Measurements from ENCODE around the gene INSR.

INSR gene

GRCh38 chr19:7258840-7259395 lies 35.3 kb downstream of the INSR start:
- Histone ChIP-seq H3K4me1 (ENCODE audit: control insufficient read depth in 1 of 2, insufficient read depth in 2 of 2, low read length in 2 of 2) (no peaks in the 10 kb centered on the region), H3K4me3 (ENCODE audit: low read depth in 1 of 2, low read length in 2 of 2) (no peak overlapping the region), H3K27ac (ENCODE audit: low read depth, low read length) (no peak overlapping the region), H3K9ac (ENCODE audit: low read depth in 1 of 2, low read length in 2 of 2) (no peak overlapping the region), H3K36me3 (ENCODE audit: control insufficient read depth in 1 of 2, insufficient read depth in 2 of 2, low read length in 2 of 2) (no peaks in the 10 kb centered on the region), H3K27me3 (ENCODE audit: control insufficient read depth in 1 of 2, insufficient read depth in 2 of 2, low read length in 2 of 2) (no peaks in the 10 kb centered on the region), H3K9me3 (ENCODE audit: control insufficient read depth in 1 of 2, low read length in 2 of 2) (no peaks in the 10 kb centered on the region)

- H3K36me3 ChIP-seq (ENCODE audit: control insufficient read depth in 1 of 2, insufficient read depth in 2 of 2, low read length in 2 of 2), result no peaks in the 10 kb centered on the region
- H3K4me1 ChIP-seq (ENCODE audit: control insufficient read depth in 1 of 2, insufficient read depth in 2 of 2, low read length in 2 of 2), result no peaks in the 10 kb centered on the region
- H3K9ac ChIP-seq (ENCODE audit: low read depth in 1 of 2, low read length in 2 of 2), result no peak overlapping the region
- H3K9me3 ChIP-seq (ENCODE audit: control insufficient read depth in 1 of 2, low read length in 2 of 2), result no peaks in the 10 kb centered on the region
- H3K27ac ChIP-seq (ENCODE audit: low read depth, low read length), result no peak overlapping the region
- H3K27me3 ChIP-seq (ENCODE audit: control insufficient read depth in 1 of 2, insufficient read depth in 2 of 2, low read length in 2 of 2), result no peaks in the 10 kb centered on the region
- H3K4me3 ChIP-seq (ENCODE audit: low read depth in 1 of 2, low read length in 2 of 2), result no peak overlapping the region
These were observed 36.0 kb downstream of the INSR start for GRCh38 chr19:7258041-7258839.

GRCh38 chr19:7257148-7258040 lies 36.8 kb downstream of the INSR start:
- Histone ChIP-seq H3K9ac (ENCODE audit: low read depth in 1 of 2, low read length in 2 of 2) (no peak overlapping the region), H3K27ac (ENCODE audit: low read depth, low read length) (no peak overlapping the region), H3K36me3 (ENCODE audit: control insufficient read depth in 1 of 2, insufficient read depth in 2 of 2, low read length in 2 of 2) (no peaks in the 10 kb centered on the region), H3K4me1 (ENCODE audit: control insufficient read depth in 1 of 2, insufficient read depth in 2 of 2, low read length in 2 of 2) (no peaks in the 10 kb centered on the region), H3K9me3 (ENCODE audit: control insufficient read depth in 1 of 2, low read length in 2 of 2) (no peaks in the 10 kb centered on the region), H3K4me3 (ENCODE audit: low read depth in 1 of 2, low read length in 2 of 2) (no peak overlapping the region), H3K27me3 (ENCODE audit: control insufficient read depth in 1 of 2, insufficient read depth in 2 of 2, low read length in 2 of 2) (no peaks in the 10 kb centered on the region)

- H3K4me1 ChIP-seq (ENCODE audit: control insufficient read depth in 1 of 2, insufficient read depth in 2 of 2, low read length in 2 of 2), result no peaks in the 10 kb centered on the region
- no peak overlapping the region for H3K4me3 ChIP-seq (ENCODE audit: low read depth in 1 of 2, low read length in 2 of 2)
- H3K27me3 ChIP-seq (ENCODE audit: control insufficient read depth in 1 of 2, insufficient read depth in 2 of 2, low read length in 2 of 2), result no peaks in the 10 kb centered on the region
- H3K9ac ChIP-seq (ENCODE audit: low read depth in 1 of 2, low read length in 2 of 2), result no peak overlapping the region
- H3K27ac ChIP-seq (ENCODE audit: low read depth, low read length), result no peak overlapping the region
- H3K36me3 ChIP-seq (ENCODE audit: control insufficient read depth in 1 of 2, insufficient read depth in 2 of 2, low read length in 2 of 2), result no peaks in the 10 kb centered on the region
- no peaks in the 10 kb centered on the region for H3K9me3 ChIP-seq (ENCODE audit: control insufficient read depth in 1 of 2, low read length in 2 of 2)
These were observed 38.6 kb downstream of the INSR start for GRCh38 chr19:7255631-7256030.

GRCh38 chr19:7255119-7255518 lies 39.1 kb downstream of the INSR start:
- H3K9me3 ChIP-seq (ENCODE audit: control insufficient read depth in 1 of 2, low read length in 2 of 2), result no peaks in the 10 kb centered on the region
- no peaks in the 10 kb centered on the region for H3K27me3 ChIP-seq (ENCODE audit: control insufficient read depth in 1 of 2, insufficient read depth in 2 of 2, low read length in 2 of 2)
- H3K4me3 ChIP-seq (ENCODE audit: low read depth in 1 of 2, low read length in 2 of 2), result no peak overlapping the region
- H3K9ac ChIP-seq (ENCODE audit: low read depth in 1 of 2, low read length in 2 of 2), result no peak overlapping the region
- no peaks in the 10 kb centered on the region for H3K36me3 ChIP-seq (ENCODE audit: control insufficient read depth in 1 of 2, insufficient read depth in 2 of 2, low read length in 2 of 2)
- no peaks in the 10 kb centered on the region for H3K4me1 ChIP-seq (ENCODE audit: control insufficient read depth in 1 of 2, insufficient read depth in 2 of 2, low read length in 2 of 2)
- H3K27ac ChIP-seq (ENCODE audit: low read depth, low read length), result no peak overlapping the region

- no peaks in the 10 kb centered on the region for H3K9me3 ChIP-seq (ENCODE audit: control insufficient read depth in 1 of 2, low read length in 2 of 2)
- no peaks in the 10 kb centered on the region for H3K36me3 ChIP-seq (ENCODE audit: control insufficient read depth in 1 of 2, insufficient read depth in 2 of 2, low read length in 2 of 2)
- H3K27me3 ChIP-seq (ENCODE audit: control insufficient read depth in 1 of 2, insufficient read depth in 2 of 2, low read length in 2 of 2), result no peaks in the 10 kb centered on the region
- no peak overlapping the region for H3K4me3 ChIP-seq (ENCODE audit: low read depth in 1 of 2, low read length in 2 of 2)
- H3K4me1 ChIP-seq (ENCODE audit: control insufficient read depth in 1 of 2, insufficient read depth in 2 of 2, low read length in 2 of 2), result no peaks in the 10 kb centered on the region
- no peak overlapping the region for H3K9ac ChIP-seq (ENCODE audit: low read depth in 1 of 2, low read length in 2 of 2)
- H3K27ac ChIP-seq (ENCODE audit: low read depth, low read length), result no peak overlapping the region
These were observed 39.6 kb downstream of the INSR start for GRCh38 chr19:7254590-7254989.

- H3K4me1 ChIP-seq (ENCODE audit: control insufficient read depth in 1 of 2, insufficient read depth in 2 of 2, low read length in 2 of 2), result peaks cover 0 to 3% of the 10 kb centered on the region in 2 donors
- no peak overlapping the region for H3K27ac ChIP-seq (ENCODE audit: low read depth, low read length)
- no peak overlapping the region for H3K4me3 ChIP-seq (ENCODE audit: low read depth in 1 of 2, low read length in 2 of 2)
- no peak overlapping the region for H3K9ac ChIP-seq (ENCODE audit: low read depth in 1 of 2, low read length in 2 of 2)
- no peaks in the 10 kb centered on the region for H3K36me3 ChIP-seq (ENCODE audit: control insufficient read depth in 1 of 2, insufficient read depth in 2 of 2, low read length in 2 of 2)
- H3K9me3 ChIP-seq (ENCODE audit: control insufficient read depth in 1 of 2, low read length in 2 of 2), result no peaks in the 10 kb centered on the region
- no peaks in the 10 kb centered on the region for H3K27me3 ChIP-seq (ENCODE audit: control insufficient read depth in 1 of 2, insufficient read depth in 2 of 2, low read length in 2 of 2)
These were observed 41.9 kb downstream of the INSR start for GRCh38 chr19:7252364-7252763.

- H3K27me3 ChIP-seq (ENCODE audit: control insufficient read depth in 1 of 2, insufficient read depth in 2 of 2, low read length in 2 of 2), result no peaks in the 10 kb centered on the region
- no peak overlapping the region for H3K9ac ChIP-seq (ENCODE audit: low read depth in 1 of 2, low read length in 2 of 2)
- peaks cover 0 to 3% of the 10 kb centered on the region in 2 donors for H3K4me1 ChIP-seq (ENCODE audit: control insufficient read depth in 1 of 2, insufficient read depth in 2 of 2, low read length in 2 of 2)
- no peak overlapping the region for H3K4me3 ChIP-seq (ENCODE audit: low read depth in 1 of 2, low read length in 2 of 2)
- H3K27ac ChIP-seq (ENCODE audit: low read depth, low read length), result no peak overlapping the region
- no peaks in the 10 kb centered on the region for H3K36me3 ChIP-seq (ENCODE audit: control insufficient read depth in 1 of 2, insufficient read depth in 2 of 2, low read length in 2 of 2)
- H3K9me3 ChIP-seq (ENCODE audit: control insufficient read depth in 1 of 2, low read length in 2 of 2), result peaks cover 0 to 6% of the 10 kb centered on the region in 2 donors
These were observed 42.7 kb downstream of the INSR start for GRCh38 chr19:7251494-7251893.

- no peak overlapping the region for H3K9ac ChIP-seq (ENCODE audit: low read depth in 1 of 2, low read length in 2 of 2)
- H3K9me3 ChIP-seq (ENCODE audit: control insufficient read depth in 1 of 2, low read length in 2 of 2), result peaks cover 0 to 7% of the 10 kb centered on the region in 2 donors
- no peak overlapping the region for H3K4me3 ChIP-seq (ENCODE audit: low read depth in 1 of 2, low read length in 2 of 2)
- H3K4me1 ChIP-seq (ENCODE audit: control insufficient read depth in 1 of 2, insufficient read depth in 2 of 2, low read length in 2 of 2), result peaks cover 0 to 3% of the 10 kb centered on the region in 2 donors
- H3K27me3 ChIP-seq (ENCODE audit: control insufficient read depth in 1 of 2, insufficient read depth in 2 of 2, low read length in 2 of 2), result no peaks in the 10 kb centered on the region
- no peak overlapping the region for H3K27ac ChIP-seq (ENCODE audit: low read depth, low read length)
- no peaks in the 10 kb centered on the region for H3K36me3 ChIP-seq (ENCODE audit: control insufficient read depth in 1 of 2, insufficient read depth in 2 of 2, low read length in 2 of 2)
These were observed 43.3 kb downstream of the INSR start for GRCh38 chr19:7250951-7251350.

GRCh38 chr19:7250057-7250596 lies 44.1 kb downstream of the INSR start:
- Histone ChIP-seq H3K36me3 (ENCODE audit: control insufficient read depth in 1 of 2, insufficient read depth in 2 of 2, low read length in 2 of 2) (no peaks in the 10 kb centered on the region), H3K27me3 (ENCODE audit: control insufficient read depth in 1 of 2, insufficient read depth in 2 of 2, low read length in 2 of 2) (no peaks in the 10 kb centered on the region), H3K9ac (ENCODE audit: low read depth in 1 of 2, low read length in 2 of 2) (no peak overlapping the region), H3K9me3 (ENCODE audit: control insufficient read depth in 1 of 2, low read length in 2 of 2) (peaks cover 0 to 7% of the 10 kb centered on the region in 2 donors), H3K4me3 (ENCODE audit: low read depth in 1 of 2, low read length in 2 of 2) (no peak overlapping the region), H3K27ac (ENCODE audit: low read depth, low read length) (no peak overlapping the region), H3K4me1 (ENCODE audit: control insufficient read depth in 1 of 2, insufficient read depth in 2 of 2, low read length in 2 of 2) (peaks cover 0 to 3% of the 10 kb centered on the region in 2 donors)
